Hippocampal formation (tissue), 2 donors: Measurements from ENCODE around the gene KCTD18.

ENCODE experiments used
- DNase-seq, 2 donors: peaks; one replicate each; lab custom pipeline; 2025; lab: John Stamatoyannopoulos, UW

Gene KCTD18

GRCh38 chr2:200509612-200510433 is at the start of gene KCTD18:
KCTD18 (minus strand) TSS chr2:200510068; CDS start chr2:200507016, 3,052 bp downstream.
- DNase-seq: peak; percentile 85 to 87

- DNase-seq: no peak
Observed at GRCh38 chr2:200540793-200541192, 30.9 kb upstream of the KCTD18 start.

GRCh38 chr2:200538139-200538538 is 28.3 kb upstream of the KCTD18 start:
- no peak for DNase-seq

GRCh38 chr2:200534572-200534971 is 24.7 kb upstream of the KCTD18 start:
- no peak for DNase-seq

- DNase-seq: no peak
Observed at GRCh38 chr2:200533754-200534153, 23.9 kb upstream of the KCTD18 start.

GRCh38 chr2:200528228-200528627 is 18.4 kb upstream of the KCTD18 start:
- no peak for DNase-seq

GRCh38 chr2:200525882-200526651 is 16.2 kb upstream of the KCTD18 start, which contains the start of gene SGO2:
SGO2 (plus strand) TSS chr2:200526207; CDS start chr2:200532976, 6,769 bp downstream.
- peak; percentile 89 to 97 for DNase-seq

- no peak for DNase-seq
Observed at GRCh38 chr2:200525551-200525881, 15.6 kb upstream of the KCTD18 start.

- DNase-seq: no peak
Observed at GRCh38 chr2:200525066-200525465, 15.2 kb upstream of the KCTD18 start.

- no peak for DNase-seq
Observed at GRCh38 chr2:200523604-200524003, 13.7 kb upstream of the KCTD18 start.

GRCh38 chr2:200523158-200523557 is 13.3 kb upstream of the KCTD18 start:
- no peak for DNase-seq

GRCh38 chr2:200515155-200515554 is 5.3 kb upstream of the KCTD18 start:
- no peak for DNase-seq

- no peak for DNase-seq
Observed at GRCh38 chr2:200509235-200509611, 645 bp downstream of the KCTD18 start.

- DNase-seq: no peak
Observed at GRCh38 chr2:200507179-200507578, 2.7 kb downstream of the KCTD18 start.

- DNase-seq: no peak
Observed at GRCh38 chr2:200506679-200507078, 3.2 kb downstream of the KCTD18 start.

GRCh38 chr2:200502196-200502595 is 7.7 kb downstream of the KCTD18 start:
- DNase-seq: no peak

GRCh38 chr2:200498402-200499162 is 11.3 kb downstream of the KCTD18 start:
- no peak for DNase-seq

- no peak for DNase-seq
Observed at GRCh38 chr2:200496696-200497095, 13.2 kb downstream of the KCTD18 start.

- DNase-seq: no peak
Observed at GRCh38 chr2:200494048-200494447, 15.8 kb downstream of the KCTD18 start.

- no peak for DNase-seq
Observed at GRCh38 chr2:200492656-200493055, 17.2 kb downstream of the KCTD18 start.

GRCh38 chr2:200490001-200490400 is 19.9 kb downstream of the KCTD18 start:
- no peak for DNase-seq

GRCh38 chr2:200488169-200488568 is 21.7 kb downstream of the KCTD18 start:
- no peak for DNase-seq
